Astrocyte of the cerebellum (primary cell): Measurements from ENCODE around the gene FAM83D.

Experiments used
- DNase-seq: peaks from one replicate; pipeline ENCODE4 v3.0.0-alpha.2; 2011; ENCODE audit warnings: low read depth
- H3K4me3 ChIP-seq: 2 replicates; pipeline ENCODE4 v1.5.1; 2011; ENCODE audit warnings: mild to moderate bottlenecking, low read depth, low read length, moderate library complexity
- CTCF ChIP-seq: IDR thresholded peaks from 2 replicates; pipeline ENCODE4 v1.5.1; 2012; ENCODE audit warnings: low read length, low read depth, moderate library complexity, mild to moderate bottlenecking; ENCODE audit errors: missing control alignments
- in situ Hi-C: cut with HindIII; loops from 2 replicates; pipeline ENCODE4 v1.10.0; 2017; ENCODE audit warnings: low sequenced_read_pairs

The FAM83D gene

DNA sequence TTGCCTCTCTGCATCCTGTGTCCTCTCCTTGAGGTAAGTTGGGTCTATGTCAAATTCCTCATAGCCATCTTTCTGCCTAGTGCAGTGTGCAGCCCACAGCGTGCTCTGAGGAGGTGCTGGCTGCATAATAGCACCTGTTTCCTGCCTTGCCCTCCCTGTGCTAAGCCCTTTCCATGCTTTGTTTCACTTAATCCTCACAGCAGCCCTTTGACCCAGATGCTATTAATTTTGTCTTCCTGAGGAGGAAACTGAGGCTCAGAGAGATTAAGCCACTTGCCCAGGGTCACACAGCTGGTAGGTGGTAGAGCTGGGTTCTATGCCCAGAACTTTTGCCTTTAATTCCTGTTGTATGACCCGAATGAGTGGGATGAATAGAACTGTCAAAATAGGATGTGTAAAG is 13.5 kb downstream of the FAM83D start:
- no peak overlapping the region for H3K4me3 ChIP-seq
- DNase-seq: no peak
- in situ Hi-C loops: no loop called here
- TF ChIP-seq CTCF: no peak

GRCh38 chr20:38940644-38941043 is 14.4 kb downstream of the FAM83D start:
- no peak for TF ChIP-seq CTCF
- DNase-seq: no peak
- no peak overlapping the region for H3K4me3 ChIP-seq
- in situ Hi-C loops: no loop called here

DNA sequence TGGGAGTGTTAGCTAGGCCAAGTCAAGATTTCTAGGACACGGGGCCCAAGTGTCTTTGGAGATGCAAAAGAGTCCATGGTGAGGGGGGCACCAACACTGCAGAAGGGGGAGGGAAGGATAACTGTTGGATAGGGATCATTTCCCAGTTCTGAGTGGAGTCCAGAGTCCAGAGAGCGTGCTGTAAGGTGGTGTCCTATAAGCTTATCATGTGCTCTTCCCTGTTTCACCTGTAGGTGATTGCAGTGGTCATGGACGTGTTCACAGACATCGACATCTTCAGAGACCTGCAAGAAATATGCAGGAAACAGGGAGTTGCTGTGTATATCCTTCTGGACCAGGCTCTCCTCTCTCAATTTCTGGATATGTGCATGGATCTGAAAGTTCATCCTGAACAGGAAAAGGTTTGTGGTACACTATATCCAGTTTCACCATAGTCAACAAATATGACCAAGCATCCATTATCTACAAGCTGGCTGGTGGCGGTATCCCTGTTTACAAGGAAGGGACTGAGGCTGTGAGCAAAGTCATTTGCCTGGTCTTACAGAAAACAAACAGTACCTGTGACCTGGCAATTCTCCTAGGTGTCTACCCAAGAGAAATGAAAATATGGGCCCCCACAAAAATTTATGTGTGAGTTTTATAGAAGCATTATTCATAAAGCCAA is 15.6 kb downstream of the FAM83D start:
- TF ChIP-seq CTCF: peak; percentile 20
- no peak overlapping the region for H3K4me3 ChIP-seq
- no peak for DNase-seq
- in situ Hi-C loops: no loop called here

DNA sequence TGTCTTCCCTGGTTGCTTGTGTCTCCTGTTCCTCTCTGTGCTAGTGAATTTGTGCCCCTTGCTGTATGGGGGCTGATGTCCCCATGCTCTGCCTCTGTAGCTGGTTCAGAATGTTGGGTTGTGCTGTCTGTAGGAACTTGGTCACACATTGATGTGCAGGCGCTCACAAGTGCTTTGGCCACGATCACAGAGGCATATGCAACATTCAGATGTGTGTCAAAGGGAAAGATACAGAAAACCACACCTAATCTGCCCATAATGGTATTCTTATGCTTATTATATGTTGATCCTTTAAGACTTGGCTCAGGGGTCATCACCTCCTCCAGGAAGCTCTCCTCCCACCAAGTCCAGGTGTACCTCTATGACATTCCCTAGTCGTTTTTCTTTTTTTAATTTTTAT is 18.8 kb downstream of the FAM83D start:
- no peak for DNase-seq
- in situ Hi-C loops: no loop called here
- TF ChIP-seq CTCF: no peak
- no peak overlapping the region for H3K4me3 ChIP-seq

GRCh38 chr20:38946836-38947235 is 20.6 kb downstream of the FAM83D start:
- no peak for TF ChIP-seq CTCF
- DNase-seq: no peak
- in situ Hi-C loops: no loop called here
- H3K4me3 ChIP-seq: no peak overlapping the region

GRCh38 chr20:38947931-38948362 is 21.7 kb downstream of the FAM83D start:
- H3K4me3 ChIP-seq: no peak overlapping the region
- TF ChIP-seq CTCF: no peak
- in situ Hi-C loops: no loop called here
- DNase-seq: no peak
